ENCODE data around the gene ZNF512B. TPM values are rescaled to one million over a fixed set of nuclear protein-coding genes. Genes with fewer than 3 reads are reported as not detected.

ZNF512B gene
- total RNA-seq, 1 experiment from 2014 or later = 47.9 TPM

DNA sequence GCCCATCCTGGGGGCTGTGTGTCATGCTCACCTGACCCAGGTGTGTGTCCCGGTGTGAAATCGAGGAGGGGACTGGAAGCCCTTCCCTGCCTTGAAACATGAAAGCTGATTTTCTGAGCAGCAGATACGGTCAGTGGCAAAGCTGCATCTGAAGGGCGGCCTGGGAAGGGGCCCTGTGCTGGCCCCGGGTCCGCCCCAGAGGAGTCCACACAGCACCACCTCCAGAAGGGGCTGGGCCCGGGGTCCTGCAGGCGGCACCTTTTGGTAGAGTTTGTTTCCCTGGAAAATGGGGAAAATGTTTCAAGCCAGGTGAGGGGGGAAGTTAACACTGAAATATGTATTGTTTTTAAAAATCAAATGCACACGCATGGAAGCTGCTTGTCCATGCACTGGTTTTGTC lies 34.3 kb downstream of the ZNF512B start:
- H3K36me3 Mint-ChIP-seq (ENCODE audit: insufficient read depth, unreplicated experiment) = peaks cover 93% of the 10 kb centered on the region
- ChIA-PET CTCF (interaction anchor here (0.7 to 0.8 kb wide), 2 partner anchors 38 to 185 kb away, joined by 3 to 9 read pairs; no protein-coding TSS in a partner anchor), POLR2A (no interaction called here)
- TF ChIP-seq, protein P1, sequence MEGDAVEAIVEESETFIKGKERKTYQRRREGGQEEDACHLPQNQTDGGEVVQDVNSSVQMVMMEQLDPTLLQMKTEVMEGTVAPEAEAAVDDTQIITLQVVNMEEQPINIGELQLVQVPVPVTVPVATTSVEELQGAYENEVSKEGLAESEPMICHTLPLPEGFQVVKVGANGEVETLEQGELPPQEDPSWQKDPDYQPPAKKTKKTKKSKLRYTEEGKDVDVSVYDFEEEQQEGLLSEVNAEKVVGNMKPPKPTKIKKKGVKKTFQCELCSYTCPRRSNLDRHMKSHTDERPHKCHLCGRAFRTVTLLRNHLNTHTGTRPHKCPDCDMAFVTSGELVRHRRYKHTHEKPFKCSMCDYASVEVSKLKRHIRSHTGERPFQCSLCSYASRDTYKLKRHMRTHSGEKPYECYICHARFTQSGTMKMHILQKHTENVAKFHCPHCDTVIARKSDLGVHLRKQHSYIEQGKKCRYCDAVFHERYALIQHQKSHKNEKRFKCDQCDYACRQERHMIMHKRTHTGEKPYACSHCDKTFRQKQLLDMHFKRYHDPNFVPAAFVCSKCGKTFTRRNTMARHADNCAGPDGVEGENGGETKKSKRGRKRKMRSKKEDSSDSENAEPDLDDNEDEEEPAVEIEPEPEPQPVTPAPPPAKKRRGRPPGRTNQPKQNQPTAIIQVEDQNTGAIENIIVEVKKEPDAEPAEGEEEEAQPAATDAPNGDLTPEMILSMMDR (IDR thresholded peaks at IDR 0.05; ENCODE audit: insufficient read depth in 1 of 2, low read depth in 1 of 2, low read length in 1 of 2, severe bottlenecking in 1 of 2, unreplicated experiment in 1 of 2) = no peak
- no TSS peak for BruUV-seq (replicated peaks)
- H3K9me3 Mint-ChIP-seq (ENCODE audit: unreplicated experiment) = no peaks in the 10 kb centered on the region
- no peak overlapping the region for H3K4me3 Mint-ChIP-seq (ENCODE audit: unreplicated experiment)
- DNase-seq = no peak
- peaks cover 19% of the 10 kb centered on the region for H3K36me3 ChIP-seq (ENCODE audit: control insufficient read depth, insufficient read depth, low read length)
- no peaks in the 10 kb centered on the region for H3K4me1 Mint-ChIP-seq (ENCODE audit: low read depth, unreplicated experiment)
- no peaks in the 10 kb centered on the region for H3K27me3 Mint-ChIP-seq (ENCODE audit: insufficient read depth, unreplicated experiment)
- no peak overlapping the region for H3K4me3 ChIP-seq (ENCODE audit: low read depth, low read length)
- no peaks in the 10 kb centered on the region for H3K27me3 ChIP-seq (replicated peaks; ENCODE audit: control insufficient read depth, insufficient read depth, low read length)
- intact Hi-C loops (cut with micrococcal nuclease; ENCODE audit: unreplicated experiment) = no loop called here
- H3K4me1 ChIP-seq = no peaks in the 10 kb centered on the region
- no peaks in the 10 kb centered on the region for H3K9me3 ChIP-seq
- H3K27ac Mint-ChIP-seq (ENCODE audit: unreplicated experiment) = peak overlapping the region; percentile 66

DNA sequence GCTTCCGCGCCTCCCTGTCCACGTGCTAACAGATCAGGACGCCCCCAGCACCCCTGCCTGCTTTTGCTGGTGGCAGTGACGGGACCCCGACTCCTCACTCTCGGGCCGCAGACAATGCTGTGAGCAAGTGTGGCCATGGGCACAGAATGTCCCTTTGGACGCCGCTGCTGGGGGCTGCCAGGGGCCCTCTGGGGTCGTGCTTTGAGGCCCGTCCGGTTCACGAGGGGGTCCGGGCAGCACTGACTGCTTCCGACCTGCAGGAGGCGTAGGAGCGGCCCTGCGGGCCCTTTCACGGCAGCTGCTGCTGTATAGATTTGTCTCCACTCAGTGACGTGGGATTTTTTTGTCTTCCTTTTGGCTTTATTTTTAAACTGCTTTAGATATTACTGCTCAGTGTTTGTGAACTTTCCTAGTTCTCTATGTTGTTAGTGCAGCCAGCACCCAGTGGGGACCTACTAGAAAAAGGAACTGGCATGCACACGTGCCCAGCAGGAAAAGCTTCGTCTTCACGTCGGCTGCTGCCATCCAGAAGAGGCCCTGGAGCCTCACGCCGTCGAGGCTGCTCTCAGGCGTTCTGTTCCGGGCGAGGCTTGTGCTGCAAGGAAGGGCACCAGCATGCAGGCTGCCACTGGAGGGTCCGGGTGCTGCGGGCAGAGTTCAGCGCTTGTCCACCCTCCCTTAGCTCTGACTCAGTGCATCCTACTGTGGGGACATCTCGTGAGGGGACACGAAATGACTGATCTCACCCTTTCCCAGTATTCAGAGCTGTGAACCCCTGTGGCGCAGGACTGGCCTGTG lies 35.3 kb downstream of the ZNF512B start:
- Mint-ChIP-seq H3K4me3 (ENCODE audit: unreplicated experiment) (no peak overlapping the region), H3K9me3 (ENCODE audit: unreplicated experiment) (no peaks in the 10 kb centered on the region), H3K27ac (ENCODE audit: unreplicated experiment) (no peak overlapping the region), H3K27me3 (ENCODE audit: insufficient read depth, unreplicated experiment) (no peaks in the 10 kb centered on the region), H3K4me1 (ENCODE audit: low read depth, unreplicated experiment) (no peaks in the 10 kb centered on the region), H3K36me3 (ENCODE audit: insufficient read depth, unreplicated experiment) (peaks cover 93% of the 10 kb centered on the region)
- Histone ChIP-seq H3K4me1 (no peaks in the 10 kb centered on the region), H3K36me3 (ENCODE audit: control insufficient read depth, insufficient read depth, low read length) (peaks cover 17% of the 10 kb centered on the region), H3K9me3 (no peaks in the 10 kb centered on the region), H3K27me3 (replicated peaks; ENCODE audit: control insufficient read depth, insufficient read depth, low read length) (no peaks in the 10 kb centered on the region), H3K4me3 (ENCODE audit: low read depth, low read length) (no peak overlapping the region)
- ChIA-PET POLR2A (no interaction called here), CTCF (interaction anchor here (0.6 to 0.8 kb wide), 3 partner anchors 39 to 212 kb away, joined by 3 to 9 read pairs (median 4); no protein-coding TSS in a partner anchor)
- peak; percentile 41 to 56 for DNase-seq
- intact Hi-C loops (cut with micrococcal nuclease; ENCODE audit: unreplicated experiment) = no loop called here
- no TSS peak for BruUV-seq (replicated peaks)
- TF ChIP-seq, protein P1 (IDR thresholded peaks at IDR 0.05; ENCODE audit: insufficient read depth in 1 of 2, low read depth in 1 of 2, low read length in 1 of 2, severe bottlenecking in 1 of 2, unreplicated experiment in 1 of 2) = peak; percentile 52 to 63

DNA sequence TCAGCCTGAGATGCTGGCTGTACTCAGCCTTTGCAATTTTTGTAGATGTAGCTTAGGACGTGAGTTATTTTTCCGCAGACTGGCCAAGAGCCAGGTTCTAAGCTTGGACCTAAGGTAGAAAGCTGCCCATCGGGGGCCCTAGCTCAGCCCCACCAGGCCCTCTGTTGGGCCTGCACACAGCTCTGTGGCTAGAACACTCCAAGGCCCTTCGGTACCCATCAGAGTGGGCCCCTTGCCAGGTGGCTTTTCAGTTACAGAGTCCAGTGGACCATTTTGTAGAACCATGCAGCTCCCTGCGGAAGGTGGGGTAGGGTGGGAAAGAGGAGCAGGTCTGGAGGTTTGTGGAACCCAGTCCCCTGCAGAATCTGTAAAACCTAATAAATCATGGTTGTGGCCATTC lies 36.1 kb downstream of the ZNF512B start:
- Mint-ChIP-seq H3K4me3 (ENCODE audit: unreplicated experiment) (no peak overlapping the region), H3K4me1 (ENCODE audit: low read depth, unreplicated experiment) (no peaks in the 10 kb centered on the region), H3K9me3 (ENCODE audit: unreplicated experiment) (no peaks in the 10 kb centered on the region), H3K27me3 (ENCODE audit: insufficient read depth, unreplicated experiment) (no peaks in the 10 kb centered on the region), H3K36me3 (ENCODE audit: insufficient read depth, unreplicated experiment) (peaks cover 97% of the 10 kb centered on the region), H3K27ac (ENCODE audit: unreplicated experiment) (no peak overlapping the region)
- Histone ChIP-seq H3K27me3 (replicated peaks; ENCODE audit: control insufficient read depth, insufficient read depth, low read length) (no peaks in the 10 kb centered on the region), H3K9me3 (no peaks in the 10 kb centered on the region), H3K4me1 (no peaks in the 10 kb centered on the region), H3K4me3 (ENCODE audit: low read depth, low read length) (no peak overlapping the region), H3K36me3 (ENCODE audit: control insufficient read depth, insufficient read depth, low read length) (peaks cover 15% of the 10 kb centered on the region)
- intact Hi-C loops (cut with micrococcal nuclease; ENCODE audit: unreplicated experiment) = no loop called here
- ChIA-PET POLR2A (interaction anchor here (0.8 kb wide), 1 partner anchor 37 kb away, joined by 3 read pairs; no protein-coding TSS in a partner anchor), CTCF (interaction anchor here (0.5 to 0.6 kb wide), 2 partner anchors 169 to 212 kb away, joined by 3 to 4 read pairs; no protein-coding TSS in a partner anchor)
- TF ChIP-seq, protein P1 (IDR thresholded peaks at IDR 0.05; ENCODE audit: insufficient read depth in 1 of 2, low read depth in 1 of 2, low read length in 1 of 2, severe bottlenecking in 1 of 2, unreplicated experiment in 1 of 2) = no peak
- DNase-seq = no peak
- TSS peak; percentile 22 for BruUV-seq (replicated peaks)

Measured in Caco-2 (cell line).